ENCODE results near the gene GNAS.

- TF ChIP-seq, protein P1, sequence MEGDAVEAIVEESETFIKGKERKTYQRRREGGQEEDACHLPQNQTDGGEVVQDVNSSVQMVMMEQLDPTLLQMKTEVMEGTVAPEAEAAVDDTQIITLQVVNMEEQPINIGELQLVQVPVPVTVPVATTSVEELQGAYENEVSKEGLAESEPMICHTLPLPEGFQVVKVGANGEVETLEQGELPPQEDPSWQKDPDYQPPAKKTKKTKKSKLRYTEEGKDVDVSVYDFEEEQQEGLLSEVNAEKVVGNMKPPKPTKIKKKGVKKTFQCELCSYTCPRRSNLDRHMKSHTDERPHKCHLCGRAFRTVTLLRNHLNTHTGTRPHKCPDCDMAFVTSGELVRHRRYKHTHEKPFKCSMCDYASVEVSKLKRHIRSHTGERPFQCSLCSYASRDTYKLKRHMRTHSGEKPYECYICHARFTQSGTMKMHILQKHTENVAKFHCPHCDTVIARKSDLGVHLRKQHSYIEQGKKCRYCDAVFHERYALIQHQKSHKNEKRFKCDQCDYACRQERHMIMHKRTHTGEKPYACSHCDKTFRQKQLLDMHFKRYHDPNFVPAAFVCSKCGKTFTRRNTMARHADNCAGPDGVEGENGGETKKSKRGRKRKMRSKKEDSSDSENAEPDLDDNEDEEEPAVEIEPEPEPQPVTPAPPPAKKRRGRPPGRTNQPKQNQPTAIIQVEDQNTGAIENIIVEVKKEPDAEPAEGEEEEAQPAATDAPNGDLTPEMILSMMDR (IDR thresholded peaks at IDR 0.05): no peak
- no peak for TF ChIP-seq POLR2A (IDR thresholded peaks at IDR 0.05)
Observed at GRCh38 chr20:58906894-58907293, 54.4 kb downstream of the GNAS start.
